NT2/D1 (cell line): ENCODE results near the gene KIAA1217.

Source experiments
- SUZ12 ChIP-seq: IDR thresholded peaks from 2 replicates; pipeline ENCODE4 v1.6.1; 2011; ENCODE audit not compliant: insufficient read length, insufficient read depth; ENCODE audit errors: extremely low read depth
- YY1 ChIP-seq: IDR thresholded peaks from 2 replicates; pipeline ENCODE4 v1.6.1; 2011; ENCODE audit not compliant: insufficient read length, insufficient read depth

GRCh38 chr10:24344695-24345463, 135.9 kb downstream of the KIAA1217 start:
- TF ChIP-seq YY1 (no peak), SUZ12 (no peak)
